DMS153 treated with DMSO at 0.1 percent for 48 hours (cell line): Measurements from ENCODE around the gene JAKMIP3.
"Not testable (repeated sequence)": the region's sequence is repeated elsewhere in the genome, so short reads cannot be mapped to it uniquely, and the experiment has no call there.

Experiments
- DNase-seq: peaks from one replicate; lab custom pipeline; 2025; ENCODE audit not compliant: unreplicated experiment; lab: John Stamatoyannopoulos, UW

Gene JAKMIP3

GRCh38 chr10:132064082-132064755, 1.5 kb upstream of the JAKMIP3 start:
- DNase-seq, result no peak

GRCh38 chr10:132064771-132065437, 842 bp upstream of the JAKMIP3 start:
- DNase-seq, result no peak

- no peak for DNase-seq
These were observed 440 bp downstream of the JAKMIP3 start for GRCh38 chr10:132066186-132066585.

- DNase-seq, result no peak
These were observed 1.1 kb downstream of the JAKMIP3 start for GRCh38 chr10:132066812-132067211.

GRCh38 chr10:132068431-132069121, 2.8 kb downstream of the JAKMIP3 start:
- DNase-seq, result no peak

- DNase-seq, result no peak
These were observed 3.5 kb downstream of the JAKMIP3 start for GRCh38 chr10:132069122-132069848.

GRCh38 chr10:132069849-132070182, 4.1 kb downstream of the JAKMIP3 start:
- no peak for DNase-seq

GRCh38 chr10:132070724-132071123, 5.0 kb downstream of the JAKMIP3 start:
- DNase-seq, result no peak

- DNase-seq, result no peak
These were observed 5.9 kb downstream of the JAKMIP3 start for GRCh38 chr10:132071667-132072066.

GRCh38 chr10:132075909-132076577, 10.3 kb downstream of the JAKMIP3 start:
- DNase-seq, result no peak

GRCh38 chr10:132076578-132077081, 10.9 kb downstream of the JAKMIP3 start:
- DNase-seq, result no peak

- no peak for DNase-seq
These were observed 11.3 kb downstream of the JAKMIP3 start for GRCh38 chr10:132077091-132077490.

GRCh38 chr10:132078746-132079345, 13.1 kb downstream of the JAKMIP3 start:
- DNase-seq, result no peak

GRCh38 chr10:132084384-132084783, 18.6 kb downstream of the JAKMIP3 start:
- not testable (repeated sequence) for DNase-seq

GRCh38 chr10:132093236-132093635, 27.5 kb downstream of the JAKMIP3 start:
- not testable (repeated sequence) for DNase-seq

- no peak for DNase-seq
These were observed 29.0 kb downstream of the JAKMIP3 start for GRCh38 chr10:132094581-132095234.

GRCh38 chr10:132095403-132096113, 29.8 kb downstream of the JAKMIP3 start:
- DNase-seq, result no peak

GRCh38 chr10:132096223-132096622, 30.5 kb downstream of the JAKMIP3 start:
- DNase-seq, result no peak

GRCh38 chr10:132096863-132097478, 31.2 kb downstream of the JAKMIP3 start:
- no peak for DNase-seq
